Measurements from ENCODE around the gene MTPN. TPM values are rescaled to one million over a fixed set of nuclear protein-coding genes. Genes with fewer than 3 reads are reported as not detected.

MTPN gene
- total RNA-seq, 4 donors from 2014 or later = 116 to 128 (median 125) TPM

- peaks cover 0 to 6% of the 10 kb centered on the region in 2 donors for H3K4me1 ChIP-seq
- H3K9me3 ChIP-seq = no peaks in the 10 kb centered on the region
- H3K27ac ChIP-seq = no peak overlapping the region
- DNase-seq = no peak
- TF ChIP-seq, protein P1, sequence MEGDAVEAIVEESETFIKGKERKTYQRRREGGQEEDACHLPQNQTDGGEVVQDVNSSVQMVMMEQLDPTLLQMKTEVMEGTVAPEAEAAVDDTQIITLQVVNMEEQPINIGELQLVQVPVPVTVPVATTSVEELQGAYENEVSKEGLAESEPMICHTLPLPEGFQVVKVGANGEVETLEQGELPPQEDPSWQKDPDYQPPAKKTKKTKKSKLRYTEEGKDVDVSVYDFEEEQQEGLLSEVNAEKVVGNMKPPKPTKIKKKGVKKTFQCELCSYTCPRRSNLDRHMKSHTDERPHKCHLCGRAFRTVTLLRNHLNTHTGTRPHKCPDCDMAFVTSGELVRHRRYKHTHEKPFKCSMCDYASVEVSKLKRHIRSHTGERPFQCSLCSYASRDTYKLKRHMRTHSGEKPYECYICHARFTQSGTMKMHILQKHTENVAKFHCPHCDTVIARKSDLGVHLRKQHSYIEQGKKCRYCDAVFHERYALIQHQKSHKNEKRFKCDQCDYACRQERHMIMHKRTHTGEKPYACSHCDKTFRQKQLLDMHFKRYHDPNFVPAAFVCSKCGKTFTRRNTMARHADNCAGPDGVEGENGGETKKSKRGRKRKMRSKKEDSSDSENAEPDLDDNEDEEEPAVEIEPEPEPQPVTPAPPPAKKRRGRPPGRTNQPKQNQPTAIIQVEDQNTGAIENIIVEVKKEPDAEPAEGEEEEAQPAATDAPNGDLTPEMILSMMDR (IDR thresholded peaks at IDR 0.05) = no peak
- no peak for TF ChIP-seq POLR2A (IDR thresholded peaks at IDR 0.05)
- intact Hi-C loops (cut with DNase I) = loop anchor here (10.0 kb wide), 1 partner anchor 351 kb away; no protein-coding TSS in a partner anchor
- no peak overlapping the region for H3K4me3 ChIP-seq (replicated peaks in 1 of 3)
- H3K27me3 ChIP-seq = no peaks in the 10 kb centered on the region
- H3K36me3 ChIP-seq = no peaks in the 10 kb centered on the region
- WGBS, 2 donors = 97 to 99% methylated on average over 3 of the region's 3 CpGs
These were observed 29.0 kb upstream of the MTPN start for GRCh38 chr7:136006208-136006607.

GRCh38 chr7:136004083-136004482, 26.9 kb upstream of the MTPN start:
- Histone ChIP-seq H3K36me3 (no peaks in the 10 kb centered on the region), H3K27me3 (no peaks in the 10 kb centered on the region), H3K9me3 (no peaks in the 10 kb centered on the region), H3K4me1 (peaks cover 0 to 4% of the 10 kb centered on the region in 2 donors), H3K4me3 (replicated peaks in 1 of 3) (no peak overlapping the region), H3K27ac (no peak overlapping the region)
- intact Hi-C loops (cut with DNase I) = loop anchor here (10.0 kb wide), 1 partner anchor 349 kb away; no protein-coding TSS in a partner anchor
- no peak for DNase-seq
- TF ChIP-seq POLR2A (IDR thresholded peaks at IDR 0.05) = no peak
- TF ChIP-seq, protein P1 (IDR thresholded peaks at IDR 0.05) = no peak
- WGBS, 2 donors = 94% methylated on average over 3 of the region's 3 CpGs

GRCh38 chr7:136002802-136003201, 25.6 kb upstream of the MTPN start:
- intact Hi-C loops (cut with DNase I) = loop anchor here (10.0 kb wide), 1 partner anchor 348 kb away; no protein-coding TSS in a partner anchor
- no peaks in the 10 kb centered on the region for H3K27me3 ChIP-seq
- no peaks in the 10 kb centered on the region for H3K9me3 ChIP-seq
- H3K36me3 ChIP-seq = no peaks in the 10 kb centered on the region
- H3K4me1 ChIP-seq = no peaks in the 10 kb centered on the region
- no peak for TF ChIP-seq POLR2A (IDR thresholded peaks at IDR 0.05)
- TF ChIP-seq, protein P1 (IDR thresholded peaks at IDR 0.05) = no peak
- DNase-seq = no peak
- no peak overlapping the region for H3K4me3 ChIP-seq (replicated peaks in 1 of 3)
- H3K27ac ChIP-seq = no peak overlapping the region
- whole genome bisulfite sequencing, 2 donors = 0 to 61% methylated on average over 1 of the region's 1 CpG

DNA sequence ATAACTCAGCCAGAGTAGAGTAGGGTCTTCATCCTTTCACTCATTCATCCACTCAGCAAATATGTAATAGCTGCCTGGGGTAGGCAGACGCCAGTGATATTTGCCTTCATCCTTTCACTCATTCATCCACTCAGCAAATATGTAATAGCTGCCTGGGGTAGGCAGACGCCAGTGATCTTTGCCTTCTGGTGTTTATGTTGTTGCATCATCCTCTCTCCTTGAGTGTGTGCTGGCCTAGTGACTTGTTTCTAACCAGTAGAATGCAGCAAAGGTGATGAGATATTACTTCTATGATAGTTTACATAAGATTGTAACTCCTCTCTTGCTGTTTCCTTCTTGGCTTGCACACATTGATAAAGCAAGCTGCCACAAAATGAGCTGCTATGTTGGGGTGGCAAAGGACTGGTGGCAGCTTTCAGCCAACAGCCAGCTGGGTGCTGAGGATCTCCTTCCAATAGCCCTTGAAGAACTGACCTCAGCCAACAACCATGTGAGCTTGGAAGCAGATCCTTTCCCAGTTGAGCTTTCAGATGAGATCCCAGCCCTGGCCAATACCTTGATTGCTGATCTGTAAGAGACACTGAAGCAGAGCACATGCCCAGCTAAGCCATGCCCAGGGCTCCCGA, 23.2 kb upstream of the MTPN start:
- no peak overlapping the region for H3K4me3 ChIP-seq (replicated peaks in 1 of 3)
- no peak for DNase-seq
- 60 to 79% methylated on average over 3 of the region's 3 CpGs for WGBS, 2 donors
- no peak overlapping the region for H3K27ac ChIP-seq
- H3K27me3 ChIP-seq = no peaks in the 10 kb centered on the region
- TF ChIP-seq, protein P1 (IDR thresholded peaks at IDR 0.05) = no peak
- no peak for TF ChIP-seq POLR2A (IDR thresholded peaks at IDR 0.05)
- intact Hi-C loops (cut with DNase I) = loop anchor here (10.0 kb wide), 1 partner anchor 346 kb away; no protein-coding TSS in a partner anchor
- no peaks in the 10 kb centered on the region for H3K36me3 ChIP-seq
- no peaks in the 10 kb centered on the region for H3K9me3 ChIP-seq
- no peaks in the 10 kb centered on the region for H3K4me1 ChIP-seq

DNA sequence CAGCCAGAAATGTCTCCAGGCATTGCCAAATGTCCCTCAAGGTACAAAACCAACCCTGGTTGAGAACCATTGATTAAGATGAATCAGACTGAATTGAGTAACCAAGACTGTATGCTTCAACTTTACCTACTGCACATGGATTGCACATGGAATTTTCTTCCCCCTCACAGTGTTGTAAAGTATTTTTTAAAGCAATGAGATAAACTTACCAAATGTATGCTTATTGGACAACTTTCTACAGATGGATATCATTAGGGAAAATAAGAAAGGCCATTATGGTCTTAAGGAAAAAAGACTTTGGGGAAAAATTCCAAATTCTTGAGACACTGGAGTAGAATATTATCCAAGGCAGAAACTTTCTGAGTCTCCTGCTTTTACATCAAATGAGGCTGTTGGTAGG, 20.9 kb upstream of the MTPN start:
- TF ChIP-seq, protein P1 (IDR thresholded peaks at IDR 0.05) = no peak
- no peak for TF ChIP-seq POLR2A (IDR thresholded peaks at IDR 0.05)
- no peak for DNase-seq

More for the DNA sequence above, 20.9 kb upstream of the MTPN start:
- Histone ChIP-seq H3K4me3 (replicated peaks in 1 of 3) (no peak overlapping the region), H3K36me3 (no peaks in the 10 kb centered on the region), H3K9me3 (no peaks in the 10 kb centered on the region), H3K4me1 (no peaks in the 10 kb centered on the region), H3K27ac (no peak overlapping the region), H3K27me3 (no peaks in the 10 kb centered on the region)
- intact Hi-C loops (cut with DNase I) = no loop called here
